ENCODE data around the gene ZBP1. TPM values are rescaled to one million over a fixed set of nuclear protein-coding genes. Genes with fewer than 3 reads are reported as not detected.

The ZBP1 gene
- polyA plus RNA-seq, 1 of the 3 experiments (the other 2 are of a cell fraction) = not detected

- peaks cover 52% of the 10 kb centered on the region for H3K79me2 ChIP-seq (ENCODE audit: insufficient read depth)
- H3K27me3 ChIP-seq (ENCODE audit: insufficient read depth) = no peaks in the 10 kb centered on the region
- no peak overlapping the region for H3K9ac ChIP-seq
- no peak overlapping the region for H3K4me3 ChIP-seq (ENCODE audit: low read depth in 2 of 2, low read length in 1 of 2)
- no peaks in the 10 kb centered on the region for H3K9me3 ChIP-seq
- no peaks in the 10 kb centered on the region for H3F3A ChIP-seq (replicated peaks; ENCODE audit: insufficient read depth)
- peak overlapping the region in 1 of 2 experiments; percentile 47; a peak in 1 of 4 replicates for H3K27ac ChIP-seq (ENCODE audit: low read depth in 2 of 2, low read length in 1 of 2)
- CTCF ChIA-PET = no interaction called here
- peaks cover 64% of the 10 kb centered on the region for H4K20me1 ChIP-seq (ENCODE audit: insufficient read depth)
- POLR2A ChIA-PET = no interaction called here
- peaks cover 0 to 33% of the 10 kb centered on the region in 2 experiments for H3K36me3 ChIP-seq (replicated peaks in 1 of 2; ENCODE audit: control insufficient read depth in 1 of 2, insufficient read depth in 2 of 2, low read length in 1 of 2)
- H3K4me2 ChIP-seq = no peak overlapping the region
- no peak overlapping the region for H2AFZ ChIP-seq (ENCODE audit: low read depth)
- no peak for TF ChIP-seq GATA2 (CRISPR knock-in tag; IDR thresholded peaks at IDR 0.05)
- TF ChIP-seq USF2 (IDR thresholded peaks at IDR 0.05; ENCODE audit: borderline replicate concordance, low read depth, low read length) = no peak
- no peak for TF ChIP-seq RCOR1 (IDR thresholded peaks at IDR 0.05; ENCODE audit: low read length)
- TF ChIP-seq IRF3 (IDR thresholded peaks at IDR 0.05; ENCODE audit: low read depth, low read length) = no peak
- TF ChIP-seq MXI1 (IDR thresholded peaks at IDR 0.05; ENCODE audit: low read depth, low read length) = no peak
- TF ChIP-seq FOXJ3 (CRISPR knock-in tag; IDR thresholded peaks at IDR 0.05) = no peak
- TF ChIP-seq YY1 (IDR thresholded peaks at IDR 0.05; ENCODE audit: low read depth) = no peak
- TF ChIP-seq EZH2phosphoT487 (IDR thresholded peaks at IDR 0.05; ENCODE audit: borderline replicate concordance, low read depth) = no peak
- TF ChIP-seq SIN3A (IDR thresholded peaks at IDR 0.05; ENCODE audit: borderline replicate concordance, low read depth, low read length) = no peak
- no peak for TF ChIP-seq SMC3 (IDR thresholded peaks at IDR 0.05; ENCODE audit: low read depth, low read length)
- TF ChIP-seq JUND (IDR thresholded peaks at IDR 0.05) = no peak
- no peak for TF ChIP-seq TAF1 (IDR thresholded peaks at IDR 0.05; ENCODE audit: borderline replicate concordance, low read depth, low read length)
- TF ChIP-seq NRF1 (IDR thresholded peaks at IDR 0.05; ENCODE audit: low read depth, low read length) = no peak
- peaks cover 0 to 56% of the 10 kb centered on the region in 2 experiments; a peak in 1 of 4 replicates for H3K4me1 ChIP-seq (ENCODE audit: control insufficient read depth in 1 of 2, insufficient read depth in 2 of 2, low read depth in 1 of 2, low read length in 1 of 2)
- WGBS (ENCODE audit: low lambda C conversion rate) = 97% methylated on average over 24 of the region's 31 CpGs
- peak; percentile 25 for DNase-seq
- no peaks in the 10 kb centered on the region for H3K9me2 ChIP-seq
Observed at GRCh38 chr20:57660922-57661745, 40.9 kb upstream of the ZBP1 start.
